ENCODE measurements around the gene MRPS5. TPM values are rescaled to one million over a fixed set of nuclear protein-coding genes. Genes with fewer than 3 reads are reported as not detected.

MRPS5 gene
- total RNA-seq, 1 donor from 2014 or later = 47.6 TPM

DNA sequence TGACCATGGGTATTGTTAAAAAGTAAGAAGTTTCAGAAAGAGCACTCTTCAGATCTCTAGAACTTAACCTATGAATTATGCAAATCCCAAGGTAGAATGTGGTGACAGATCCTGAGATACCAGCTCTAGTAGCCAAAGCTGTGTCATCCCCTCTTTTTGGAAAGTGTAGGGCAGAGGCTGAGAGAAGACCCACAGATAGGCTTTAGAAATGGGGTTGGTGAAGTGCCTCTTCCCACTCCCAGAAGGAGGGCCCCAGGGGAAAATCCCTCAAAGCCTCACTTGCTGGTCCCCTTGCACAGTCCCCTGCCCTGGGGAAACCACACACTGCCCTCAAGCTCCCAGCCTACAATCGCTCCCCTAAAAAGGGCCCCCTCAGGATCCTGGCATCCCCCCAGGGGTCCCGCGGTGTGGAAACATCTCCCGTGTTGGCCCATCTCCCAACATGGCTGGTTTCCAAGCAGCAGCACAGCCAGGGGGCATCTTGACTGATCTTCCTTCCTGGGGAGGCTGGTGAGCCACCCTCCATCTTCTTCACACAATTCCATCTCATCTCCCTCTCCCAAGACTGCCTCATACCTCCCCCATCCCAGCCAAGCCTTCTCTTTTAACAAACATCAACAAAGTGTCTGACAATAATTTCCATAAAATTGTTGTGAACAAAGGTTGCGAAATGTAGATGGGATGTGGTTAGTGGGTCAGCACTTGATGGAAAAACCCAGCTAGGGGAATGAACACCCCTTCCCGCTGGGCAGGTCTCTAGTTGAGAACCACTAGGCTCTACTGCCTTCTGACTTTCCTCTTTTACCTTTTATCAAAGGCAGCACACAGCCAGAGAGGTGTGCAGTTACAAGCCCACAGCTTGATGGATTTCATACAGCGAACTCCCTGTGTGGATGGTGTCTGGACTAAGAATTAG lies 71.0 kb downstream of the MRPS5 start:
- Mint-ChIP-seq H3K4me1 (no peaks in the 10 kb centered on the region), H3K4me3 (no peak overlapping the region), H3K9me3 (no peaks in the 10 kb centered on the region), H3K27me3 (ENCODE audit: low read depth) (peaks cover 59% of the 10 kb centered on the region), H3K36me3 (no peaks in the 10 kb centered on the region), H3K27ac (no peak overlapping the region)
- TF ChIP-seq, protein P1, sequence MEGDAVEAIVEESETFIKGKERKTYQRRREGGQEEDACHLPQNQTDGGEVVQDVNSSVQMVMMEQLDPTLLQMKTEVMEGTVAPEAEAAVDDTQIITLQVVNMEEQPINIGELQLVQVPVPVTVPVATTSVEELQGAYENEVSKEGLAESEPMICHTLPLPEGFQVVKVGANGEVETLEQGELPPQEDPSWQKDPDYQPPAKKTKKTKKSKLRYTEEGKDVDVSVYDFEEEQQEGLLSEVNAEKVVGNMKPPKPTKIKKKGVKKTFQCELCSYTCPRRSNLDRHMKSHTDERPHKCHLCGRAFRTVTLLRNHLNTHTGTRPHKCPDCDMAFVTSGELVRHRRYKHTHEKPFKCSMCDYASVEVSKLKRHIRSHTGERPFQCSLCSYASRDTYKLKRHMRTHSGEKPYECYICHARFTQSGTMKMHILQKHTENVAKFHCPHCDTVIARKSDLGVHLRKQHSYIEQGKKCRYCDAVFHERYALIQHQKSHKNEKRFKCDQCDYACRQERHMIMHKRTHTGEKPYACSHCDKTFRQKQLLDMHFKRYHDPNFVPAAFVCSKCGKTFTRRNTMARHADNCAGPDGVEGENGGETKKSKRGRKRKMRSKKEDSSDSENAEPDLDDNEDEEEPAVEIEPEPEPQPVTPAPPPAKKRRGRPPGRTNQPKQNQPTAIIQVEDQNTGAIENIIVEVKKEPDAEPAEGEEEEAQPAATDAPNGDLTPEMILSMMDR (IDR thresholded peaks at IDR 0.05; ENCODE audit: unreplicated experiment) = no peak
- no peak for DNase-seq (ENCODE audit: low spot score in 2 of 2, unreplicated experiment in 2 of 2)

DNA sequence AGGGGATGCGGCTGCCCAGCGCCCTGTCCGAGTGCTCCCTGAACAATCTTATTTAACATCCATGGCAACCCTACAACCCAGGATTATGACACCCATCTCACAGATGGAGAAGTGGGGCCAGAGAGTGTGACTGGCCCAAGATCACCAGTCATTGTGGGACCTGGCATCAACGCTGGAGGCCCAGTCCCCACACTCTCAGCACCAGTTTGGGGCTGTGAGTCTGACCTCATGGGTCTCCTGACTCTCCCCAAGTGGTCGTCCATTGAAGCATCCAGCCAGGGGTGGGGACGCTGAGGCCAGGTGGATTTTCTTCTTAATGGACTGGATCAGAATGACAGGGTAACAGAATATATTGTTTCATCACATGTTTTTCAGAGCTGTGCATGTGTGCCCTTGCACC lies 71.6 kb downstream of the MRPS5 start:
- no peak for DNase-seq (ENCODE audit: low spot score in 2 of 2, unreplicated experiment in 2 of 2)
- TF ChIP-seq, protein P1 (IDR thresholded peaks at IDR 0.05; ENCODE audit: unreplicated experiment) = no peak
- H3K9me3 Mint-ChIP-seq = no peaks in the 10 kb centered on the region
- no peaks in the 10 kb centered on the region for H3K4me1 Mint-ChIP-seq
- no peak overlapping the region for H3K27ac Mint-ChIP-seq
- H3K27me3 Mint-ChIP-seq (ENCODE audit: low read depth) = peaks cover 60% of the 10 kb centered on the region
- no peak overlapping the region for H3K4me3 Mint-ChIP-seq
- no peaks in the 10 kb centered on the region for H3K36me3 Mint-ChIP-seq

DNA sequence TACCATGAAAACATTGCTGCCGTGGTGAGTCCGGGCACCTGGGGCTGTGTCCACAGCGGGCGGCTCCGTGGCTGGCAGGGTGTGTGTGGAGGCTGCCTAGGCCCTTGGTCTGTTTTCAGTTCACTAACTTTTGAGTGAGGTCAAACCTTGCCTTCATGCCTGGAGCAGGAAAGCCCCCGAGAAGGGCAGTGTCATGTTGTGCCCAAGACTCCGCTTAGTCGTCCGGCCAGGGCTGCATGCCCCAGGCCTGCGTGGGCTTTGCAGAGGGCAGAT lies 72.0 kb downstream of the MRPS5 start:
- Mint-ChIP-seq H3K4me3 (no peak overlapping the region), H3K27me3 (ENCODE audit: low read depth) (peaks cover 61% of the 10 kb centered on the region), H3K36me3 (no peaks in the 10 kb centered on the region), H3K4me1 (no peaks in the 10 kb centered on the region), H3K27ac (no peak overlapping the region), H3K9me3 (no peaks in the 10 kb centered on the region)
- TF ChIP-seq, protein P1 (IDR thresholded peaks at IDR 0.05; ENCODE audit: unreplicated experiment) = no peak
- no peak for DNase-seq (ENCODE audit: low spot score in 2 of 2, unreplicated experiment in 2 of 2)

DNA sequence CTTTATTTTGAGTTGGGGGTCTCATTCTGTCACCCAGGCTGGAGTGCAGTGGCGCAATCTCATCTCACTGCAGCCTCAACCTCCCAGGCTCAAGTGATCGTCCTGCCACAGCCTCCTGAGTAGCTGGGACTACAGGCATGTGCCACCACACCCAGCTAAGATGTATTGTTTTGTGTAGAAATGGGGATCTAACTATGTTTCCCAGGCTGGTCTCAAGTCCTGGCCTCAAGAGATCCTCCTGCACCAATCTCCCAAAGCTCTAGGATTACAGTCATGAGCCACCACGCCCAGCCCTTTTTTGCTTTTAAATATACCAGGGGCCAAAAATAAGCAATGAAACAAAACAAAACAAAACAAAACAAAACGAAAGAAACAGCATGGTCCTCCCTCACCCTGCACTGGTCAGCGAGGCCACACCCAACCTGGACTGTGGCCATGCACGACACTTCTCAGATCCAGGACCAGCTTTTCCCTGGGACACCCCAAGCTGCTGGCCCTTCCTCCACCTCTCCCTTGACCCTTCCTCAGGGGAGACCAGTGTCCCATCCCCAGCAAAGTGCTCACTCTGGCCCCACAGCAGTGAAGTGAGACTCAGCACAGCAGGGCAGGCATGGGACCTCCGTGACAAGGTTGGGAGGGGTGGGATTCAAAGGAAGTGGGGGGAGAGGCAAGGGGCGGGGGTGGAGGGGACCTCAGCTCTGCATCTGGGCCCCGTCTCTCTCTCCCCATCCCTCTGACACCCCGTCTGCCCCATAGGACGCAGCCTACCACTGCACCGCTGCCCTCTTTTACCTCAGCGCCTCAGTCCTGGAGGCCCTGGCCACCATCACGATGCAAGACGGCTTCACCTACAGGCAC lies 72.6 kb downstream of the MRPS5 start:
- Mint-ChIP-seq H3K27ac (no peak overlapping the region), H3K4me3 (no peak overlapping the region), H3K9me3 (no peaks in the 10 kb centered on the region), H3K4me1 (no peaks in the 10 kb centered on the region), H3K27me3 (ENCODE audit: low read depth) (peaks cover 61% of the 10 kb centered on the region), H3K36me3 (no peaks in the 10 kb centered on the region)
- TF ChIP-seq, protein P1 (IDR thresholded peaks at IDR 0.05; ENCODE audit: unreplicated experiment) = no peak
- DNase-seq (ENCODE audit: low spot score in 2 of 2, unreplicated experiment in 2 of 2) = no peak

DNA sequence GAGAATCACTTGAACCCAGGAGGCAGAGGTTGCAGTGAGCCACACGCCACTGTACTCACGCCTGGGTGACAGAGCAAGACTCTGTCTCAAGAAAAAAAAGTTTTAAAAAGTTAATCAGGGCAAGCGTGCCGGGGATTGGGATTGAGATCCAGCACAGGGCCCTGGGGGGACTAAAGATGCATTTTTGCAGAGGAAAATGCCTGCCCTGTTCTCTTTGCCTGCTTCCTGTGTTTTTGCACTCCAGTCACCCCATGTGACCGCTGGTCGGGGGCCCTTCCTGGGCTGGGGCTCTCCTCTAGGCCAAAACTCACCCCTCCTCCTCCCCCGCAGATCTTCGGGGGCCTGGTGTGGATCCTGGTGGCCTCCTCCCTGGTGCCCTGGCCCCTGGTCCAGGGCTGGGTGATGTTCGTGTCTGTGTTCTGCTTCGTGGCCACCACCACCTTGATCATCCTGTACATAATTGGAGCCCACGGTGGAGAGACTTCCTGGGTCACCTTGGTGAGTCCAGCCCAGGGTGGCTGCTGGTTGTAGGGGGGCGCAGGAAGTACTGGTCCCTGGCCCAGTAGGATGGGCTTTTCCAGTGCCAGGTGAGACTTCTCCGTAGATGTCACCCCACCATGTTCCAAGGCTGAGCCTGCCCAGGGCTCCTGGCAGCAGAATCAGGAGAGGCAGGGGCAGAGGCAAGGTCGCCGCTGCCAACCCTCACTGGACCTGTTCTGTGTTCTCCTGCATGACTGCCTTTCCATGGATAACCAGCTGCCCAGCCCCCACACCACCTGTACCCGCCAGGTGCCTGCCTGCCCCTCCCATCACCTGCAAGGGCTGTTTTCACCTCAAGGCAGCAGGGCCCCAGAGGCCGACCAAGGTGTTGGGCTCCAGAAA lies 73.7 kb downstream of the MRPS5 start:
- Mint-ChIP-seq H3K36me3 (no peaks in the 10 kb centered on the region), H3K4me3 (no peak overlapping the region), H3K27me3 (ENCODE audit: low read depth) (peaks cover 64% of the 10 kb centered on the region), H3K27ac (no peak overlapping the region), H3K4me1 (no peaks in the 10 kb centered on the region), H3K9me3 (no peaks in the 10 kb centered on the region)
- no peak for DNase-seq (ENCODE audit: low spot score in 2 of 2, unreplicated experiment in 2 of 2)
- TF ChIP-seq, protein P1 (IDR thresholded peaks at IDR 0.05; ENCODE audit: unreplicated experiment) = no peak
